Gastroesophageal sphincter (tissue), 4 donors: ENCODE results near the gene FYB1. TPM values are rescaled to one million over a fixed set of nuclear protein-coding genes. Genes with fewer than 3 reads are reported as not detected.

ENCODE experiments used
- ATAC-seq: fragments of 150-250 bp; one replicate; pipeline ENCODE4 v1.9.1; 2016; ENCODE audit warnings: mild to moderate bottlenecking, moderate library complexity
- H3K27ac ChIP-seq, 4 donors: fragments of 200-600 bp; sonication (generic) in 3 of 4; 1 replicate in 3 of 4; 2 replicates in 1 of 4; pipeline ENCODE4 v1.5.1; 2016 to 2019
- H3K27me3 ChIP-seq: fragments of 200-600 bp; sonication (generic); one replicate; pipeline ENCODE4 v1.5.1; 2019
- H3K36me3 ChIP-seq, 2 donors: fragments of 200-600 bp; sonication (generic); one replicate each; pipeline ENCODE4 v1.5.1; 2019; ENCODE audit warnings: control low read depth in 1 of 2
- H3K4me1 ChIP-seq, 3 donors: fragments of 200-600 bp; sonication (generic); 1 replicate in 2 of 3; 2 replicates in 1 of 3; pipeline ENCODE4 v1.5.1; 2016 to 2019; ENCODE audit warnings: control low read depth in 2 of 3
- H3K4me3 ChIP-seq, 2 donors: fragments of 200-600 bp; sonication (generic); one replicate each; pipeline ENCODE4 v1.5.1; 2019; ENCODE audit warnings: mild to moderate bottlenecking in 1 of 2, moderate library complexity in 1 of 2
- H3K9me3 ChIP-seq, 3 donors: fragments of 200-600 bp; sonication (generic); one replicate each; pipeline ENCODE4 v1.5.1; 2017 to 2019; ENCODE audit warnings: control low read depth in 2 of 3
- CTCF ChIP-seq, 4 experiments: fragments of 200-600 bp in 2 of 4; fragments of 450-650 bp in 2 of 4; sonication (generic) in 1 of 4; IDR thresholded peaks; one replicate each; pipeline ENCODE4 v1.5.1; 2017 to 2019; ENCODE audit warnings: antibody characterized with exemption in 4 of 4, mild to moderate bottlenecking in 2 of 4, moderate library complexity in 2 of 4
- EP300 ChIP-seq: sonication (generic); formaldehyde crosslinking; IDR thresholded peaks from one replicate; pipeline ENCODE4 v1.6.1; 2017; ENCODE audit warnings: antibody characterized with exemption, mild to moderate bottlenecking
- POLR2A ChIP-seq, 2 donors: fragments of 450-650 bp; IDR thresholded peaks; one replicate each; pipeline ENCODE4 v1.6.1; 2017; ENCODE audit warnings: antibody characterized with exemption in 2 of 2, mild to moderate bottlenecking in 2 of 2, moderate library complexity in 1 of 2
- POLR2AphosphoS5 ChIP-seq: sonication (generic); formaldehyde crosslinking; IDR thresholded peaks from one replicate; pipeline ENCODE4 v1.6.1; 2017; ENCODE audit warnings: antibody characterized with exemption
- WGBS, 2 donors: methylation state at CpG; one replicate each; pipeline ENCODE4 v1.1.5; 2018; ENCODE audit warnings: low coverage in 1 of 2; 5-methylcytosine and 5-hydroxymethylcytosine counted together
- total RNA-seq, 4 donors: library from RNA; depleted of rRNA; stranded (reverse); fragments of >200 nt; gene quantifications; one replicate each; pipeline ENCODE4 v1.1.0, GENCODE V29; 2016

The FYB1 gene
- total RNA-seq, 4 donors from 2014 or later = 2.5 to 9.3 (median 5.9) TPM

DNA sequence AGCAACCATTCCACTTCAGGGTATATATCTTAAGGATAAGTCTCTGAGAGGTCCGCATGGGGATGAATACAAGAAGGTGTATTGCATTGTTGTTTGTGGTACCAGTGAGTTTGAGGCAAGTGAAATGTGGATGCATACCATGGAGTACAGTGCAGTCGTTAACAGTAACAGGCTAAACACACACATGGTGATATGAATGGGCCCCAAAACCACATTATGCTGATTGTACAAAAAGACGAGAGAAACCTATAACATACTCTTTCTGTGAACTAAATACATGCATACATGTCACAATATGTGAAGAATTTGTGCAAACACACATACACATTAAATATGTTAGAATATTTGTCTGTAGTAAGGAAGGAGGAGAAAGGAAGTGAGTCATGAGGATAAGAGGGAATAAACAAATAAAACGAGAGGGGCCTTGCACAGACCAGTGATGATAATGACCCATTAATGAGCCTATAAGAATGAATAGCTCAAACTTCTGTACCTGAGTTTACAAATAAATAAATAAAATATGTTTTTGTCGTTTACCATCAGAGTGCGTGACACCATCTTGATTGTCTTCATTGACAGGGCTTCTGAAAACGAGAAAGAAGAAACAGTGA, 78.7 kb downstream of the FYB1 start:
- Histone ChIP-seq H3K4me3 (no peak overlapping the region), H3K27me3 (no peaks in the 10 kb centered on the region), H3K4me1 (no peaks in the 10 kb centered on the region), H3K27ac (no peak overlapping the region), H3K36me3 (no peaks in the 10 kb centered on the region), H3K9me3 (no peaks in the 10 kb centered on the region)
- WGBS, 2 donors = 84 to 90% methylated on average over 7 of the region's 7 CpGs
- ATAC-seq = no peak
- TF ChIP-seq POLR2AphosphoS5 = no peak
- TF ChIP-seq EP300 = no peak
- no peak for TF ChIP-seq CTCF (IDR thresholded peaks at IDR 0.05)
- no peak for TF ChIP-seq POLR2A (IDR thresholded peaks at IDR 0.05)

GRCh38 chr5:39138892-39139291, 80.5 kb downstream of the FYB1 start:
- no peaks in the 10 kb centered on the region for H3K9me3 ChIP-seq
- ATAC-seq = no peak
- H3K27me3 ChIP-seq = no peaks in the 10 kb centered on the region
- 34 to 76% methylated on average over 2 of the region's 2 CpGs for WGBS, 2 donors
- TF ChIP-seq POLR2A (IDR thresholded peaks at IDR 0.05) (no peak), POLR2AphosphoS5 (no peak), EP300 (no peak), CTCF (IDR thresholded peaks at IDR 0.05) (no peak)
- H3K4me1 ChIP-seq = no peaks in the 10 kb centered on the region
- H3K4me3 ChIP-seq = no peak overlapping the region
- no peak overlapping the region for H3K27ac ChIP-seq
- H3K36me3 ChIP-seq = no peaks in the 10 kb centered on the region

GRCh38 chr5:39137819-39138451, 81.4 kb downstream of the FYB1 start:
- TF ChIP-seq POLR2A (IDR thresholded peaks at IDR 0.05) (no peak), EP300 (no peak), POLR2AphosphoS5 (no peak), CTCF (IDR thresholded peaks at IDR 0.05) (no peak)
- no peaks in the 10 kb centered on the region for H3K9me3 ChIP-seq
- ATAC-seq = no peak
- H3K4me3 ChIP-seq = no peak overlapping the region
- H3K27me3 ChIP-seq = no peaks in the 10 kb centered on the region
- 54 to 65% methylated on average over 9 of the region's 9 CpGs for WGBS, 2 donors
- H3K36me3 ChIP-seq = no peaks in the 10 kb centered on the region
- H3K4me1 ChIP-seq = no peaks in the 10 kb centered on the region
- no peak overlapping the region for H3K27ac ChIP-seq

GRCh38 chr5:39137391-39137790, 82.0 kb downstream of the FYB1 start:
- no peaks in the 10 kb centered on the region for H3K27me3 ChIP-seq
- no peaks in the 10 kb centered on the region for H3K4me1 ChIP-seq
- 100% methylated on average over 2 of the region's 2 CpGs for WGBS, 2 donors
- H3K9me3 ChIP-seq = no peaks in the 10 kb centered on the region
- no peak overlapping the region for H3K27ac ChIP-seq
- H3K36me3 ChIP-seq = no peaks in the 10 kb centered on the region
- no peak overlapping the region for H3K4me3 ChIP-seq
- ATAC-seq = no peak
- no peak for TF ChIP-seq POLR2AphosphoS5
- TF ChIP-seq CTCF (IDR thresholded peaks at IDR 0.05) = no peak
- TF ChIP-seq EP300 = no peak
- TF ChIP-seq POLR2A (IDR thresholded peaks at IDR 0.05) = no peak

DNA sequence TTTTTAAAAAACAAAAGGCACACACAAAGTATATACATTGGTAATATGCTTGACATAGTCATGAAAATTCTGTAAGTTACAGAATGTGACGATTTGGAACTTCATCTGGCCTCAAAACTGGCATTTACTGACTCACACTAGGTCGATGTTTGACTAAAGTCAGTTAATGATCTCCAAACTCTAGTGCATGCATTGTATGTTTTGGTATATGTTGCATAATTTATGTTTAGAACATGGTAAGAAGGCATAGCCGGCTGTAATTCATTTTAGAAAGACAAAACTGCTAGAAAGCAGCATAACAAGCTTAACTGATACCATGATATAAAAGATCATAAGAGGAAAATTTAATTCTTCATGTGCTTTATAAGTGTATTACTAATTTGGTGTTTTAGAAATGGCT, 86.6 kb downstream of the FYB1 start:
- H3K4me3 ChIP-seq = no peak overlapping the region
- no peak for ATAC-seq
- H3K27ac ChIP-seq = no peak overlapping the region
- H3K4me1 ChIP-seq = no peaks in the 10 kb centered on the region
- 85 to 89% methylated on average over 3 of the region's 3 CpGs for WGBS, 2 donors
- H3K9me3 ChIP-seq = no peaks in the 10 kb centered on the region
- H3K36me3 ChIP-seq = no peaks in the 10 kb centered on the region
- H3K27me3 ChIP-seq = no peaks in the 10 kb centered on the region
- TF ChIP-seq EP300 (no peak), CTCF (IDR thresholded peaks at IDR 0.05) (no peak), POLR2AphosphoS5 (no peak), POLR2A (IDR thresholded peaks at IDR 0.05) (no peak)
